GM15510 (cell line): ENCODE measurements around the gene FLT3LG.

Source experiments
- POLR2A ChIP-seq: IDR thresholded peaks from 3 replicates; pipeline ENCODE4 v1.6.1; 2011; ENCODE audit warnings: borderline replicate concordance; ENCODE audit not compliant: insufficient read length; ENCODE audit errors: extremely low read depth

FLT3LG gene, protein sequence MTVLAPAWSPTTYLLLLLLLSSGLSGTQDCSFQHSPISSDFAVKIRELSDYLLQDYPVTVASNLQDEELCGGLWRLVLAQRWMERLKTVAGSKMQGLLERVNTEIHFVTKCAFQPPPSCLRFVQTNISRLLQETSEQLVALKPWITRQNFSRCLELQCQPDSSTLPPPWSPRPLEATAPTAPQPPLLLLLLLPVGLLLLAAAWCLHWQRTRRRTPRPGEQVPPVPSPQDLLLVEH

GRCh38 chr19:49473868-49474541, at the start of gene FLT3LG:
FLT3LG (plus strand) TSS chr19:49474215; CDS start chr19:49474640, 425 bp downstream.
- peak; percentile 44 for TF ChIP-seq POLR2A

- no peak for TF ChIP-seq POLR2A
Measured at GRCh38 chr19:49425178-49425577, 48.8 kb upstream of the FLT3LG start, which contains the start of gene GFY. GFY (plus strand) TSS chr19:49425388; CDS start chr19:49426431, 1,043 bp downstream.

DNA sequence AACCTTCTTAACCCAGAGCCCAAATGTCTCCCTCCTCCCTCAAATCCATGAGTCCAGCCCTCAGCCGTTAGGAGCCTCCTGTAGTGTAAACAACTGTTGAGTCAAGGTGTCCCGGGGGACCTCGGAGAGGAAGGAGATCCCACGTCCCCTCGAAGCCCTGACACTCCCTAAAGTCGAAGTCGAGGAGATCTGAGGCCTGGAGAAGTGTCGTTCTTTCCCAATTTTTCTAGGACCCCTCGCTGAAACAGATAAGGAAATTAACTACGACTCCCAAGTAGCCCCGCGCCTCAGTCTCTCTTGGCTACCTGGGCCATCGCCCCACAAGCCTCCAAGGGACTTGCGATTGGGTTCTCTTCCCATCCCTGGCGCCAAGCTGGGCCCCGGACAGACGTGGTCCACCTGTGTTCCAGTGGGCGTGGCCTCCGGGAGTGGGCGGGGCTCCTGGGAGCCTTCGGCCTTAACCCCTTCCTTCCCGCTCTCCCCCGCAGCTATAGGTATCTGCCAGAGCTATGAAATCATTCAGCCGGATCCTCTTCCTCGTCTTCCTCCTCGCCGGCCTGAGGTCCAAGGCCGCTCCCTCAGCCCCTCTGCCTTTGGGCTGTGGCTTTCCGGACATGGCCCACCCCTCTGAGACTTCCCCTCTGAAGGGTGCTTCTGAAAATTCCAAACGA, 48.0 kb upstream of the FLT3LG start:
- no peak for TF ChIP-seq POLR2A

DNA sequence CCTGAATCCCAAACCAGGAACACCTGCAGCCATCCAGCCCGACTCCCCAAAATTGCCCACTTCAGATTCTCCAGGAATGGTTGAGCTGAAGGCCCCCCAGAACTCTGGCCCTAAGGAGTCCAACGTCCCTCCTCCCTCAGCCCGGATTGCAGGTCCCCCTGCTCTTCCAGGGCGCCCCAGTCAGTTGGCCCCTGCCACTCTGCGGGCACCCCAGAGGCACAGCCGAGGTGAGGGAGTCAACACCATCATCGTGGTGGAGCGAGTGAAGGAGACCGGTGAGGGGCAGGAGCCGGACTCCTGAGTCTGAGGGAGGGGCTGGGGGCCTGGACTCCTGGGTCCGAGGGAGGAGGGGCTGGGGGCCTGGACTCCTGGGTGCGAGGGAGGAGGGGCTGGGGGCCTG, 46.7 kb upstream of the FLT3LG start:
- TF ChIP-seq POLR2A: no peak

DNA sequence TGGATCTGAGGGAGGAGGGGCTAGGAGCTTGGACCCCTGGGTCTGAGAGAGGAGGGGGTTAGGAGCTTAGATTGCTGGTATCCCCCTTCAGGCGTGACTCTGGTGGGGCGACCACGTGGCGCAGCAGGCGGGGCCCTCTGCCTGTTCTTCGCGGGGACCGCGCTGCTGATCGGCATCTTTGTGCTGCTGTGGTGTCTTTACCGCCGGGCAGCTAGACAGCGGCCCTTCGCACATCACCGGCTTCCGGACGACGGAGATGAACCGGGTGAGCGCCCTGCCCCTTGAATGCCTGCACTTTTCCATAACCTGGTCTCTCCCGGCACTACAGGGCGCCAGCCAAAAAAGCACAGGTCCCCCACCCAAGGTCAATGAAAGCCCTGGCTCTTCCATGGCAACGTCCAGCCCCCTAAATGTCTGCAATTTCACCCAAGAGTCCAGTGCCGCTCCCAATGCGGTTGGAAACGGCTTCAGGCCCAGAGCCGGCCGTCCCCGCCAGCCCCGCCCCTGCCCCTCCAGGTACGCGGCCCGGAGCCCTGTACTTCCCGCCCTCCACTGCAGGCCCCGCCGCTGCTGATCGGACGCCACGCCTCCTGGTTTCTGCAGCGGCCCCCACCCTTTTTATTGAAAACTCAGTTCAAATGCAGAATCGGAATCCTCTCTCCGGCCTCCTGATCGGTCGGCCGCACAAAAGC, 46.0 kb upstream of the FLT3LG start:
- no peak for TF ChIP-seq POLR2A

GRCh38 chr19:49428547-49429451, 45.2 kb upstream of the FLT3LG start:
- no peak for TF ChIP-seq POLR2A

- TF ChIP-seq POLR2A: no peak
Measured at GRCh38 chr19:49430172-49430677, 43.8 kb upstream of the FLT3LG start.

DNA sequence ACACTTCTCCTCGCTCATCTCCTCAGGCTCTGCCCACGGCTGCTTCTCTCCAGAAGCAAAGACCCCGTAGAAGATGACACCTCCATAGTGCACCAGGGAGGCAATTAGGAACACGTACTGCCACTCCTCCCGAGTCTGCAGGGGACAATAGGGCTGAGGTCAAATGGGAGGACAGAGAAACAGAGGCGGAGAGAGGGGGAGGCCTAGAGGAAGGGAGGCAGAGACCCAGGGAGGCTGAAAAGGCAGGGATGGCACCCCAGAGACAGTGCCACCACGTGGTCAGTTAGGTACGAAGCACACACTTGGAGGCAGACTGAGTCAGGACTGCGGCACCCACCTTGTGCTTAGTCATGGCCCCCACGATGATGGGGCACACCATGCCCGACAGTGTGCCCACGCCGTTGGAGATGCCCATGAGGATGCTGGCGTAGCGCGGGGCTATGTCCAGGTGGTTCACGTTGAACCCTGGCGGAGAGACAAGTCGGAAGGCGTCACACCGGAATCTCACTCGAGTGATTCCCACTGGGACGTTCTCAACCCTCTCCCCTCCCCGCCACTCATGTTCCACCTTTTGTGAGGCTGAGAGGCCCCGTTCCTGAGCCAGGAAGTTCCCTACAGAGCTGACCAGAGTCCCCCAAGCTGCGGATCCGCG, 43.2 kb upstream of the FLT3LG start:
- no peak for TF ChIP-seq POLR2A

DNA sequence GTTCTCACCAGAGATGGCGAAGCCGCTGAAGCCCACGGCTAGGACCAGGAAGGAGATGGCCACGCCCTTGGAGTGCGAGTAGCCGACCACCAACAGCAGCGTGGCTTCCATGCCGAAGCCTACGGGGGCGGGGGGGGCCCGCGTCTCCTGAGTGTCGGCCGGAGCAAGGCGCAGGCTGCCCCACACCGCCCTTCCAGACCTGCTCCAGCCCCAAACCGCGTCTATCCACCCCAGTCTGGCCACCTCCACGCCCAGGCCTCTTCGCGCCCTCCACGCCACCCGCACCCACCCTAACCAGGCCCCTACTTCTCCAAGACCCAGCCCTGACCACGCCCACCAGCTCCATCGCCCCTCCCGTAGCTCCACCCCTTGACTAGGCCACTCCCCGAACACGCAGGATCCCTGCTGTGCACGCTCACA, 42.7 kb upstream of the FLT3LG start:
- TF ChIP-seq POLR2A: no peak

GRCh38 chr19:49432141-49433073, 41.6 kb upstream of the FLT3LG start:
- TF ChIP-seq POLR2A: no peak

DNA sequence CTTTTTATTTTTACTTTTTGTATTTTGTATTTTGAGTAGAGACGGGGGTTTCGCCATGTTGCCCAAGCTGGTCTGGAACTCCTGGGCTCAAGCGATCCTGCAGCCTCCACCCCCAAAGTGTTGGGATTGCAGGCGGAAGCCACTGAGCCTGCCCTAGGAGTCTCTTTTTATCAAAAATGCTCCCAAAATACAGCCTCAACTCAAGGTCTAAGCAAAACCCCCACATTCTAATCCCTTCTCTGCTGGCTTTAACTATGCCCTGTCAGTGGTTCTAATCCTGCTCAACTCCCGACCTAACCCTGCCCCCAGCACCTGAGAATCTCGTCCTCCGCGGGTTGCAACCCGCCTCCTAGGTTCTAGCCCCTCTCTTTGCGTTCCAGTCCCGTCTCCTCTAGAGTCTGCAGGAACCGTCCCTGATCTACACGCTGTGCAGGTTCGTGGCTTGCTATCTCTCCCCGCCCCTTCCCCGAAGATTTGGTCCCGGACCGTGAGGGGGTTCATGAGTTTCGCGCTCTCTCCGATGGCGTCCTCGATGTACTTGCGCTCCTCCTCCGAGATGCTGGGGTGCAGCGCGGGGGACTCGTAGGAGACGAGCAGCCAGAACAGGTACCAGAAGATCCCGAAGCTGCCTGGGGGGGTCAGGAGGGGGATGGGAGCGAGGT, 40.6 kb upstream of the FLT3LG start:
- no peak for TF ChIP-seq POLR2A
